Measurements from ENCODE around the gene TMEM59L. TPM values are rescaled to one million over a fixed set of nuclear protein-coding genes. Genes with fewer than 3 reads are reported as not detected.

TMEM59L gene
- total and polyA plus RNA-seq, 2 of the 13 experiments (the other 11 are each of a cell fraction or from before 2014, with no cell fraction given), result 0.97 to 5.5 TPM

DNA sequence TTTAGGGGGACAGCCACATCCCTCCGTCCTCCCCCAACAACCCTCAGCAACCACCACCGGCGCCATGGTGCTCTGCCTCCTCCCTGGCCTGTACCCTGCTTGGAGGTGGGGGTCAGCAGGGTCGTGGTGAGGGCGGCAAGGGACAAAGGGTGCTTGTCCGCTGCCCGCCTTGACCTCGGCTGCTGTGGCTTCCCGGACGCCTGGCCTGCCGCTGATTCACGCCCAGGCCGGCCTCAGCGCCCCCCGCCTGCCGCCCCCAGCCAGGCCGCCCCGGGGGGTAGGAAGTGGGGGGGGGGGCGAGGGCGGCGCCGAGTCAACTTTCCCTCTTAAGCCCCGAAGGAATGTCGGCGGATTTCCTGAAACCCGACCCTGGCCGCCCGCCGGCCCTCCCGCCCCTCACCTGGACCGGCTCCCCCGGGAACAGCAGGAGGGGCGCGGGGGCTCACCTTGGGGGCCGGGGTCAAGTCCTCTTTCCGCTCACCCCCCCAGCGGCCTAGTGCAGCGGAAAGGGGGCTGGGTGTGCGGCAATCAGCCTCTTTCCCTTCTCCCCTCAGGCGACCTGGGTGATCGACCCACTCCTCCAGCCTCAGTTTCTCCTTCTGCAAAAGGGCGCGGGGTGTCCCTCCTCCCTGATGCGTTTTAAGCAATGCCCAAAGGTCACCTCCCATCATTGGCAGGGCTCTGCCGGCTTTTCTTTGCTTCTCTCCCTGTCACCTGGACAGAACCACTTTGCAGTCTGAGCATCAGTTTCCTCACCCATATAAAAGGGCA is 1.9 kb upstream of the TMEM59L start (continued):
- TF ChIP-seq, protein P1, sequence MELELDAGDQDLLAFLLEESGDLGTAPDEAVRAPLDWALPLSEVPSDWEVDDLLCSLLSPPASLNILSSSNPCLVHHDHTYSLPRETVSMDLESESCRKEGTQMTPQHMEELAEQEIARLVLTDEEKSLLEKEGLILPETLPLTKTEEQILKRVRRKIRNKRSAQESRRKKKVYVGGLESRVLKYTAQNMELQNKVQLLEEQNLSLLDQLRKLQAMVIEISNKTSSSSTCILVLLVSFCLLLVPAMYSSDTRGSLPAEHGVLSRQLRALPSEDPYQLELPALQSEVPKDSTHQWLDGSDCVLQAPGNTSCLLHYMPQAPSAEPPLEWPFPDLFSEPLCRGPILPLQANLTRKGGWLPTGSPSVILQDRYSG (CRISPR knock-in tag; IDR thresholded peaks at IDR 0.05), result no peak
- TF ChIP-seq ESRRA (CRISPR knock-in tag; IDR thresholded peaks at IDR 0.05; ENCODE audit: low read depth) (peak; percentile 56; the same call in 1 of the 2 replicates), NFE2 (CRISPR knock-in tag; IDR thresholded peaks at IDR 0.05) (no peak), FOXJ3 (CRISPR knock-in tag; IDR thresholded peaks at IDR 0.05; ENCODE audit: borderline replicate concordance) (no peak), RBM39 (IDR thresholded peaks at IDR 0.05; ENCODE audit: low read depth, low read length, poor library complexity, severe bottlenecking) (peak; percentile 22), ZNF556 (CRISPR knock-in tag; IDR thresholded peaks at IDR 0.05; ENCODE audit: borderline replicate concordance) (no peak; the same call in none of the 2 replicates), ZNF558 (CRISPR knock-in tag; IDR thresholded peaks at IDR 0.05; ENCODE audit: borderline replicate concordance) (no peak), ZNF382 (CRISPR knock-in tag; IDR thresholded peaks at IDR 0.05; ENCODE audit: borderline replicate concordance) (no peak), ETV5 (CRISPR knock-in tag; IDR thresholded peaks at IDR 0.05; ENCODE audit: borderline replicate concordance) (peak; percentile 95), MBNL3 (CRISPR knock-in tag; conservative IDR thresholded peaks at IDR 0.05) (no peak), MXD4 (CRISPR knock-in tag; IDR thresholded peaks at IDR 0.05) (no peak; the same call in 1 of the 2 replicates), SPEN (CRISPR knock-in tag; IDR thresholded peaks at IDR 0.05; ENCODE audit: low read depth) (no peak), ZNF451 (CRISPR knock-in tag; IDR thresholded peaks at IDR 0.05) (peak; percentile 29; the same call in 1 of the 2 replicates), ERF (CRISPR knock-in tag; IDR thresholded peaks at IDR 0.05) (peak; percentile 87), ZNF720 (CRISPR knock-in tag; IDR thresholded peaks at IDR 0.05) (no peak), ZNF337 (CRISPR knock-in tag; IDR thresholded peaks at IDR 0.05; ENCODE audit: borderline replicate concordance, low read depth) (no peak), KLF6 (CRISPR knock-in tag; IDR thresholded peaks at IDR 0.05) (no peak), ZZZ3 (CRISPR knock-in tag; IDR thresholded peaks at IDR 0.05; ENCODE audit: borderline replicate concordance) (no peak), ZNF484 (CRISPR knock-in tag; IDR thresholded peaks at IDR 0.05; ENCODE audit: borderline replicate concordance, low read depth) (no peak), KDM6A (CRISPR knock-in tag; IDR thresholded peaks at IDR 0.05; ENCODE audit: low read depth) (no peak), CREM (IDR thresholded peaks at IDR 0.05) (no peak), CREM (CRISPR knock-in tag; IDR thresholded peaks at IDR 0.05) (no peak), ZNF678 (CRISPR knock-in tag; IDR thresholded peaks at IDR 0.05) (peak; percentile 60; the same call in 1 of the 2 replicates), HOXD1 (CRISPR knock-in tag; IDR thresholded peaks at IDR 0.05) (peak; percentile 45; the same call in 1 of the 2 replicates), RFX5 (IDR thresholded peaks at IDR 0.05; ENCODE audit: low read depth, low read length) (0 out of 2 replicates have a peak, but pooled peaks have one; percentile 41)
- TF ChIP-seq, protein P2, sequence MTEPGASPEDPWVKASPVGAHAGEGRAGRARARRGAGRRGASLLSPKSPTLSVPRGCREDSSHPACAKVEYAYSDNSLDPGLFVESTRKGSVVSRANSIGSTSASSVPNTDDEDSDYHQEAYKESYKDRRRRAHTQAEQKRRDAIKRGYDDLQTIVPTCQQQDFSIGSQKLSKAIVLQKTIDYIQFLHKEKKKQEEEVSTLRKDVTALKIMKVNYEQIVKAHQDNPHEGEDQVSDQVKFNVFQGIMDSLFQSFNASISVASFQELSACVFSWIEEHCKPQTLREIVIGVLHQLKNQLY (CRISPR knock-in tag; IDR thresholded peaks at IDR 0.05), result no peak
- TF ChIP-seq, protein P3, sequence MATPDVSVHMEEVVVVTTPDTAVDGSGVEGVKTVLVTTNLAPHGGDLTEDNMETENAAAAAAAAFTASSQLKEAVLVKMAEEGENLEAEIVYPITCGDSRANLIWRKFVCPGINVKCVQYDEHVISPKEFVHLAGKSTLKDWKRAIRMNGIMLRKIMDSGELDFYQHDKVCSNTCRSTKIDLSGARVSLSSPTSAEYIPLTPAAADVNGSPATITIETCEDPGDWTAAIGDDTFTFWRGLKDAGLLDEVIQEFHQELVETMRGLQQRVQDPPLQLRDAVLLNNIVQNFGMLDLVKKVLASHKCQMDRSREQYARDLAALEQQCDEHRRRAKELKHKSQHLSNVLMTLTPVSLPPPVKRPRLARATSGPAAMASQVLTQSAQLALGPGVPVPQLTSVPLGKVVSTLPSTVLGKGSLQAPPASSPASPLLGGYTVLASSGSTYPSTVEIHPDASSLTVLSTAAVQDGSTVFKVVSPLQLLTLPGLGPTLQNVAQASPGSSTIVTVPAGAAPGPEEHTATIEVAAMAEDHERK (CRISPR knock-in tag; IDR thresholded peaks at IDR 0.05; ENCODE audit: low read depth), result no peak
- TF ChIP-seq, protein P4, sequence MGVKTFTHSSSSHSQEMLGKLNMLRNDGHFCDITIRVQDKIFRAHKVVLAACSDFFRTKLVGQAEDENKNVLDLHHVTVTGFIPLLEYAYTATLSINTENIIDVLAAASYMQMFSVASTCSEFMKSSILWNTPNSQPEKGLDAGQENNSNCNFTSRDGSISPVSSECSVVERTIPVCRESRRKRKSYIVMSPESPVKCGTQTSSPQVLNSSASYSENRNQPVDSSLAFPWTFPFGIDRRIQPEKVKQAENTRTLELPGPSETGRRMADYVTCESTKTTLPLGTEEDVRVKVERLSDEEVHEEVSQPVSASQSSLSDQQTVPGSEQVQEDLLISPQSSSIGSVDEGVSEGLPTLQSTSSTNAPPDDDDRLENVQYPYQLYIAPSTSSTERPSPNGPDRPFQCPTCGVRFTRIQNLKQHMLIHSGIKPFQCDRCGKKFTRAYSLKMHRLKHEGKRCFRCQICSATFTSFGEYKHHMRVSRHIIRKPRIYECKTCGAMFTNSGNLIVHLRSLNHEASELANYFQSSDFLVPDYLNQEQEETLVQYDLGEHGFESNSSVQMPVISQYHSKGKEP (CRISPR knock-in tag; IDR thresholded peaks at IDR 0.05), result no peak
